ENCODE results near the gene BRME1.

BRME1 gene

GRCh38 chr19:13840305-13841085, 65.4 kb downstream of the BRME1 start:
- H2AK5ac ChIP-seq (ENCODE audit: low read length) = no peak overlapping the region
- peaks cover 51% of the 10 kb centered on the region for H3K79me2 ChIP-seq (ENCODE audit: control insufficient read depth, insufficient read depth, low read length, poor library complexity)
- peak overlapping the region; percentile 7 for H2BK5ac ChIP-seq (ENCODE audit: low read depth, low read length, poor library complexity)
- H3K36me3 ChIP-seq (ENCODE audit: control insufficient read depth in 1 of 2, insufficient read depth in 2 of 2, low read length in 2 of 2) = peaks cover 52% of the 10 kb centered on the region in 2 experiments
- H3K27me3 ChIP-seq (ENCODE audit: insufficient read depth, low read length) = no peaks in the 10 kb centered on the region
- H3K4me1 ChIP-seq (ENCODE audit: control insufficient read depth in 1 of 2, insufficient read depth in 2 of 2, low read length in 2 of 2) = peaks cover 49 to 55% of the 10 kb centered on the region in 2 experiments
- peaks cover 48% of the 10 kb centered on the region for H3K79me1 ChIP-seq (ENCODE audit: low read length)
- H3K9ac ChIP-seq (ENCODE audit: low read length) = peak overlapping the region; percentile 87
- peaks cover 2% of the 10 kb centered on the region for H3K9me3 ChIP-seq (ENCODE audit: insufficient read depth, low read depth, low read length)
- WGBS (ENCODE audit: extremely low coverage, insufficient coverage, insufficient read length) = no CpG with 5 or more reads among the region's 23 CpGs
- H2BK120ac ChIP-seq (ENCODE audit: insufficient read depth, low read length, poor library complexity) = peak overlapping the region; percentile 13
- H4K12ac ChIP-seq (ENCODE audit: low read depth, low read length) = peak overlapping the region; percentile 27
- H2AFZ ChIP-seq (ENCODE audit: insufficient read depth, low read length, poor library complexity) = no peak overlapping the region
- H3K4me2 ChIP-seq (ENCODE audit: low read length) = peak overlapping the region; percentile 97
- peak overlapping the region; percentile 33 for H4K8ac ChIP-seq (ENCODE audit: low read depth, low read length)
- peak; percentile 83 to 84 for DNase-seq
- H3K14ac ChIP-seq (ENCODE audit: low read length) = peak overlapping the region; percentile 50
- no peak overlapping the region for H3K23ac ChIP-seq (ENCODE audit: low read length)
- H3K18ac ChIP-seq (ENCODE audit: low read length) = peak overlapping the region; percentile 55
- H2BK12ac ChIP-seq (ENCODE audit: low read length) = no peak overlapping the region
- peak overlapping the region; percentile 98 for H3K4ac ChIP-seq (ENCODE audit: low read depth, low read length)
- peak overlapping the region; percentile 85 for H3K27ac ChIP-seq (ENCODE audit: low read depth, low read length)
- peak overlapping the region; percentile 3 for H4K91ac ChIP-seq (ENCODE audit: low read depth, low read length)
- H3K4me3 ChIP-seq (ENCODE audit: low read depth, low read length) = peak overlapping the region; percentile 97

- peak overlapping the region; percentile 27 for H4K12ac ChIP-seq (ENCODE audit: low read depth, low read length)
- peaks cover 45 to 53% of the 10 kb centered on the region in 2 experiments for H3K4me1 ChIP-seq (ENCODE audit: control insufficient read depth in 1 of 2, insufficient read depth in 2 of 2, low read length in 2 of 2)
- H2AFZ ChIP-seq (ENCODE audit: insufficient read depth, low read length, poor library complexity) = no peak overlapping the region
- peak overlapping the region; percentile 97 for H3K4me2 ChIP-seq (ENCODE audit: low read length)
- H2AK5ac ChIP-seq (ENCODE audit: low read length) = no peak overlapping the region
- no peaks in the 10 kb centered on the region for H3K27me3 ChIP-seq (ENCODE audit: insufficient read depth, low read length)
- DNase-seq = no peak
- peak overlapping the region; percentile 26 for H3K4me3 ChIP-seq (ENCODE audit: low read depth, low read length)
- peak overlapping the region; percentile 7 for H2BK5ac ChIP-seq (ENCODE audit: low read depth, low read length, poor library complexity)
- H3K23ac ChIP-seq (ENCODE audit: low read length) = no peak overlapping the region
- H2BK12ac ChIP-seq (ENCODE audit: low read length) = no peak overlapping the region
- peaks cover 2% of the 10 kb centered on the region for H3K9me3 ChIP-seq (ENCODE audit: insufficient read depth, low read depth, low read length)
- peak overlapping the region; percentile 48 for H3K27ac ChIP-seq (ENCODE audit: low read depth, low read length)
- H3K4ac ChIP-seq (ENCODE audit: low read depth, low read length) = peak overlapping the region; percentile 98
- peak overlapping the region; percentile 3 for H3K9ac ChIP-seq (ENCODE audit: low read length)
- H3K14ac ChIP-seq (ENCODE audit: low read length) = peak overlapping the region; percentile 50
- H3K79me2 ChIP-seq (ENCODE audit: control insufficient read depth, insufficient read depth, low read length, poor library complexity) = peaks cover 51% of the 10 kb centered on the region
- H2BK120ac ChIP-seq (ENCODE audit: insufficient read depth, low read length, poor library complexity) = peak overlapping the region; percentile 13
- H3K18ac ChIP-seq (ENCODE audit: low read length) = peak overlapping the region; percentile 55
- H4K91ac ChIP-seq (ENCODE audit: low read depth, low read length) = peak overlapping the region; percentile 3
- H4K8ac ChIP-seq (ENCODE audit: low read depth, low read length) = peak overlapping the region; percentile 33
- peaks cover 44% of the 10 kb centered on the region for H3K79me1 ChIP-seq (ENCODE audit: low read length)
- no CpG with 5 or more reads among the region's 6 CpGs for WGBS (ENCODE audit: extremely low coverage, insufficient coverage, insufficient read length)
- peaks cover 52 to 55% of the 10 kb centered on the region in 2 experiments for H3K36me3 ChIP-seq (ENCODE audit: control insufficient read depth in 1 of 2, insufficient read depth in 2 of 2, low read length in 2 of 2)
These were observed 66.0 kb downstream of the BRME1 start for GRCh38 chr19:13839938-13840304.

- Histone ChIP-seq H3K4ac (ENCODE audit: low read depth, low read length) (peak overlapping the region; percentile 98), H3K4me2 (ENCODE audit: low read length) (peak overlapping the region; percentile 97), H2BK5ac (ENCODE audit: low read depth, low read length, poor library complexity) (peak overlapping the region; percentile 8), H3K9me3 (ENCODE audit: insufficient read depth, low read depth, low read length) (peaks cover 2% of the 10 kb centered on the region), H4K12ac (ENCODE audit: low read depth, low read length) (no peak overlapping the region), H4K91ac (ENCODE audit: low read depth, low read length) (no peak overlapping the region), H3K14ac (ENCODE audit: low read length) (peak overlapping the region; percentile 16), H4K8ac (ENCODE audit: low read depth, low read length) (no peak overlapping the region), H3K27me3 (ENCODE audit: insufficient read depth, low read length) (no peaks in the 10 kb centered on the region), H3K36me3 (ENCODE audit: control insufficient read depth in 1 of 2, insufficient read depth in 2 of 2, low read length in 2 of 2) (peaks cover 56 to 60% of the 10 kb centered on the region in 2 experiments), H3K79me1 (ENCODE audit: low read length) (peaks cover 41% of the 10 kb centered on the region), H3K18ac (ENCODE audit: low read length) (peak overlapping the region; percentile 35), H2AFZ (ENCODE audit: insufficient read depth, low read length, poor library complexity) (no peak overlapping the region), H2AK5ac (ENCODE audit: low read length) (no peak overlapping the region), H3K27ac (ENCODE audit: low read depth, low read length) (peak overlapping the region; percentile 57), H3K9ac (ENCODE audit: low read length) (peak overlapping the region; percentile 34), H3K4me3 (ENCODE audit: low read depth, low read length) (peak overlapping the region; percentile 26), H3K4me1 (ENCODE audit: control insufficient read depth in 1 of 2, insufficient read depth in 2 of 2, low read length in 2 of 2) (peaks cover 42 to 51% of the 10 kb centered on the region in 2 experiments), H3K23ac (ENCODE audit: low read length) (no peak overlapping the region), H2BK120ac (ENCODE audit: insufficient read depth, low read length, poor library complexity) (no peak overlapping the region), H2BK12ac (ENCODE audit: low read length) (no peak overlapping the region), H3K79me2 (ENCODE audit: control insufficient read depth, insufficient read depth, low read length, poor library complexity) (peaks cover 51% of the 10 kb centered on the region)
- no CpG with 5 or more reads among the region's 36 CpGs for WGBS (ENCODE audit: extremely low coverage, insufficient coverage, insufficient read length)
- DNase-seq = peak; percentile 81 to 83
These were observed 66.6 kb downstream of the BRME1 start for GRCh38 chr19:13839130-13839937.

- DNase-seq = peak in 1 of 2 donors; percentile 48
- Histone ChIP-seq H4K8ac (ENCODE audit: low read depth, low read length) (no peak overlapping the region), H3K4me2 (ENCODE audit: low read length) (peak overlapping the region; percentile 97), H3K9ac (ENCODE audit: low read length) (no peak overlapping the region), H4K12ac (ENCODE audit: low read depth, low read length) (no peak overlapping the region), H2BK5ac (ENCODE audit: low read depth, low read length, poor library complexity) (no peak overlapping the region), H3K18ac (ENCODE audit: low read length) (no peak overlapping the region), H3K4me1 (ENCODE audit: control insufficient read depth in 1 of 2, insufficient read depth in 2 of 2, low read length in 2 of 2) (peaks cover 39 to 50% of the 10 kb centered on the region in 2 experiments), H3K4ac (ENCODE audit: low read depth, low read length) (peak overlapping the region; percentile 98), H2BK120ac (ENCODE audit: insufficient read depth, low read length, poor library complexity) (no peak overlapping the region), H4K91ac (ENCODE audit: low read depth, low read length) (no peak overlapping the region), H2BK12ac (ENCODE audit: low read length) (no peak overlapping the region), H3K4me3 (ENCODE audit: low read depth, low read length) (no peak overlapping the region), H3K23ac (ENCODE audit: low read length) (no peak overlapping the region), H2AFZ (ENCODE audit: insufficient read depth, low read length, poor library complexity) (no peak overlapping the region), H3K14ac (ENCODE audit: low read length) (peak overlapping the region; percentile 16), H2AK5ac (ENCODE audit: low read length) (no peak overlapping the region), H3K36me3 (ENCODE audit: control insufficient read depth in 1 of 2, insufficient read depth in 2 of 2, low read length in 2 of 2) (peaks cover 63 to 67% of the 10 kb centered on the region in 2 experiments), H3K79me1 (ENCODE audit: low read length) (peaks cover 37% of the 10 kb centered on the region), H3K9me3 (ENCODE audit: insufficient read depth, low read depth, low read length) (peaks cover 2% of the 10 kb centered on the region), H3K79me2 (ENCODE audit: control insufficient read depth, insufficient read depth, low read length, poor library complexity) (peaks cover 49% of the 10 kb centered on the region), H3K27ac (ENCODE audit: low read depth, low read length) (peak overlapping the region; percentile 57), H3K27me3 (ENCODE audit: insufficient read depth, low read length) (no peaks in the 10 kb centered on the region)
- no CpG with 5 or more reads among the region's 18 CpGs for WGBS (ENCODE audit: extremely low coverage, insufficient coverage, insufficient read length)
These were observed 67.3 kb downstream of the BRME1 start for GRCh38 chr19:13838435-13839129.
